Measurements from ENCODE around the gene AADACL2. TPM values are rescaled to one million over a fixed set of nuclear protein-coding genes. Genes with fewer than 3 reads are reported as not detected.

Gene AADACL2, protein sequence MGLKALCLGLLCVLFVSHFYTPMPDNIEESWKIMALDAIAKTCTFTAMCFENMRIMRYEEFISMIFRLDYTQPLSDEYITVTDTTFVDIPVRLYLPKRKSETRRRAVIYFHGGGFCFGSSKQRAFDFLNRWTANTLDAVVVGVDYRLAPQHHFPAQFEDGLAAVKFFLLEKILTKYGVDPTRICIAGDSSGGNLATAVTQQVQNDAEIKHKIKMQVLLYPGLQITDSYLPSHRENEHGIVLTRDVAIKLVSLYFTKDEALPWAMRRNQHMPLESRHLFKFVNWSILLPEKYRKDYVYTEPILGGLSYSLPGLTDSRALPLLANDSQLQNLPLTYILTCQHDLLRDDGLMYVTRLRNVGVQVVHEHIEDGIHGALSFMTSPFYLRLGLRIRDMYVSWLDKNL
- polyA plus RNA-seq (2012; ENCODE audit: insufficient read depth, insufficient read length, low read depth), result not detected

DNA sequence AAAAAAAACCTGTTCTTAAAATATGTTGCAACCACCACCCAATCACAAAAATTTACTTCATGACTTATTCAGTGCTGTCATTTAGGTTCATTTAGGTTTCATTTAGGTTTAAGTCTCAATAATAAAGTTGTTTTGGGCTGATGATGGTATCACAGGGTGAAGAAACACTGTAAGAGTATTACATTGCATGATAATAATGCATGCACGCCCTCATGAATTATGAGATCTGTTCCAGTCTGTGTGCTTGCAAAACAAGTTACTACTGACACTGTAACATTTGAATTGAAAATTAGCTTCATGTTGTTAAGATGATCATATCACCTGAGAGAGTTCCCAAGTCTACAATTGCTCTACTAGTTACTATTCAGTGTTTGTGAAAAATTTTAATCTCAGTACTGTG is at the start of gene AADACL2:
TSS of gene AADACL2 (plus strand) at position 315 of the 400 bp plus-strand sequence. CDS start 109 bp downstream, outside the sequence.
- Histone ChIP-seq H3K9me3 (no peaks in the 10 kb centered on the region), H3K27me3 (no peaks in the 10 kb centered on the region), H3K36me3 (no peaks in the 10 kb centered on the region), H3K4me1 (no peaks in the 10 kb centered on the region), H3K4me3 (ENCODE audit: low read depth, low read length) (no peak within 1 kb of the TSS)
- TF ChIP-seq, protein P1, sequence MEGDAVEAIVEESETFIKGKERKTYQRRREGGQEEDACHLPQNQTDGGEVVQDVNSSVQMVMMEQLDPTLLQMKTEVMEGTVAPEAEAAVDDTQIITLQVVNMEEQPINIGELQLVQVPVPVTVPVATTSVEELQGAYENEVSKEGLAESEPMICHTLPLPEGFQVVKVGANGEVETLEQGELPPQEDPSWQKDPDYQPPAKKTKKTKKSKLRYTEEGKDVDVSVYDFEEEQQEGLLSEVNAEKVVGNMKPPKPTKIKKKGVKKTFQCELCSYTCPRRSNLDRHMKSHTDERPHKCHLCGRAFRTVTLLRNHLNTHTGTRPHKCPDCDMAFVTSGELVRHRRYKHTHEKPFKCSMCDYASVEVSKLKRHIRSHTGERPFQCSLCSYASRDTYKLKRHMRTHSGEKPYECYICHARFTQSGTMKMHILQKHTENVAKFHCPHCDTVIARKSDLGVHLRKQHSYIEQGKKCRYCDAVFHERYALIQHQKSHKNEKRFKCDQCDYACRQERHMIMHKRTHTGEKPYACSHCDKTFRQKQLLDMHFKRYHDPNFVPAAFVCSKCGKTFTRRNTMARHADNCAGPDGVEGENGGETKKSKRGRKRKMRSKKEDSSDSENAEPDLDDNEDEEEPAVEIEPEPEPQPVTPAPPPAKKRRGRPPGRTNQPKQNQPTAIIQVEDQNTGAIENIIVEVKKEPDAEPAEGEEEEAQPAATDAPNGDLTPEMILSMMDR (IDR thresholded peaks at IDR 0.05; ENCODE audit: low read depth, low read length), result no peak
- no peak for DNase-seq

DNA sequence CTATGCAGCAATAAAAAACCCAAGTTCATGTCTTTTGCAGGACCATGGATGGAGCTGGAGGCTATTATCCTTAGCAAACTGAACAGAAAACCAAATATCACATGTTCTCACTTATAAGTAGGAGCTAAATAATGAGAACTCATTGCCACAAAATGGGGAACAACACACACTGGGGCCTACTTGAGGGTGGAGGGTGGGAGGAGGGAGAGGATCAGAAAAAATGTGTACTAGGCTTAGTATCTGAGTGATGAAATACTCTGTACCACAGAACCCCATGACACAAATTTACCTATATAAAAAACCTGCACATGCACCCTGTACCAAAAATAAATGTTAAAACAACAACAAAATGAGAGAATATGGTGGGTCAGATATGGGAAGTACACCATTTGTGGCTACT is 49.6 kb upstream of the AADACL2 start:
- Histone ChIP-seq H3K9me3 (no peaks in the 10 kb centered on the region; the same call in 1 of the 2 replicates), H3K4me3 (ENCODE audit: low read depth, low read length) (no peak overlapping the region), H3K4me1 (no peaks in the 10 kb centered on the region), H3K36me3 (no peaks in the 10 kb centered on the region), H3K27me3 (no peaks in the 10 kb centered on the region)
- TF ChIP-seq, protein P1 (IDR thresholded peaks at IDR 0.05; ENCODE audit: low read depth, low read length), result no peak
- DNase-seq, result no peak

DNA sequence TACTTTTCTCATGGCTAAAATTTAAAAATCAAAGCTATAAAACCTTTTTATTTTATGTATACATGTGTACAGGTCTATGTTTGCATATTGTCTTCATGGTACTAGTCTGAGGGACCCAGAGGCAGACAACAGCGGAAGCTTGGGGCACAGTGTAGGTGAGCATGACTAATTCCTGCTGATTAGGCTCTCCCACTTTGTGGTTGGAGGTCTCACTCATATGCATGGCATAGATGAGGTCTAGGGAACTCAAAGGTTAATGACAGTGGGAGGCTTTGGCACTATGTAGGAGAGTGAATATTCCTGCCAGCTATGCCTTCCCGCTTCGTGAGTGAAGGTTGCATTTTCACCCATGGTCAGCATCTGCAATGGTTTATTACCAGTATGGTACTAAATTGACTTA is 47.5 kb upstream of the AADACL2 start:
- TF ChIP-seq, protein P1 (IDR thresholded peaks at IDR 0.05; ENCODE audit: low read depth, low read length), result no peak
- no peak overlapping the region for H3K4me3 ChIP-seq (ENCODE audit: low read depth, low read length)
- no peak for DNase-seq
- no peaks in the 10 kb centered on the region for H3K36me3 ChIP-seq
- H3K4me1 ChIP-seq, result no peaks in the 10 kb centered on the region
- 0 out of 2 replicates have a peak, but pooled peaks cover 3% of the 10 kb centered on the region for H3K27me3 ChIP-seq
- no peaks in the 10 kb centered on the region; the same call in 1 of the 2 replicates for H3K9me3 ChIP-seq

DNA sequence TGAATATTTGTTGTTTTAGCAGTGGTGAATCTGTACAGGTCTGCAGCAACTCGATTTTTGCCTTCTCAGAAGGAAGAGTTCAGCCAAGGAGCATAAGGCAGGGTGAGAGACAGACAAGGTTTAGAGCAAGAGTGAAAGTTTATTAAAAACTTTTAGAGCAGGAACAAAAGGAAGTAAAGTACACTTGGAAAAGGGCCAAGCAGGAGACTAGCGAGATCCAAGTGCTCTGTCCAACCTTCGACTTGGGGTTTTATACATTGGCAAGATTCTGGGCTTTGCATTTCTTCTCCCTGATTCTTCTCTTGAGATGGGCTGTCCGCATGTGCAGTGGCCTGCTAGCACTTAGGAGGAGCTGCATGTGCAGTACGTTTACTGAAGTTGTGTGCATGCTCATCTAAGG is 46.7 kb upstream of the AADACL2 start:
- no peaks in the 10 kb centered on the region for H3K9me3 ChIP-seq
- DNase-seq, result no peak
- TF ChIP-seq, protein P1 (IDR thresholded peaks at IDR 0.05; ENCODE audit: low read depth, low read length), result no peak
- H3K36me3 ChIP-seq, result no peaks in the 10 kb centered on the region
- 0 out of 2 replicates have a peak, but pooled peaks cover 3% of the 10 kb centered on the region for H3K27me3 ChIP-seq
- no peaks in the 10 kb centered on the region for H3K4me1 ChIP-seq
- no peak overlapping the region for H3K4me3 ChIP-seq (ENCODE audit: low read depth, low read length)

DNA sequence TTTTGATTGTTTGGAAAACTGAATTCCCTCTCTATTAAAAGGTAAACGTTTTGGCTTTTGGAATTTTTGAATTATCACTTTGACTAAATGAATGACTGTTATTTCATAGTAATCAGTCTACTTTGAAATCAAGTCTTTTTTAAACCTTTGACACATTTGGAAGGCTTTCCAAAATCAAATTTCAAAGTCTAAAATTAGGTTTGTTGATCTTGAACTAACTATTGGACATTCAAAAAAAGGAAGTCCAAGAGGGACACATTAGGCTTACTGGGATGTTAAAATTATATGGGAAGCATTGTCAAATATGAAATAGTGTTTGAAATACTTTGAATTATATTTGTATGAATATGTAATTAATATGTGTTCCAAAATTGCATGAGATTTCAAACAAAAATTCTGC is 45.2 kb upstream of the AADACL2 start:
- no peaks in the 10 kb centered on the region for H3K9me3 ChIP-seq
- no peaks in the 10 kb centered on the region for H3K36me3 ChIP-seq
- H3K4me1 ChIP-seq, result no peaks in the 10 kb centered on the region
- no peak for DNase-seq
- H3K4me3 ChIP-seq (ENCODE audit: low read depth, low read length), result no peak overlapping the region
- 0 out of 2 replicates have a peak, but pooled peaks cover 3% of the 10 kb centered on the region for H3K27me3 ChIP-seq
- TF ChIP-seq, protein P1 (IDR thresholded peaks at IDR 0.05; ENCODE audit: low read depth, low read length), result no peak

DNA sequence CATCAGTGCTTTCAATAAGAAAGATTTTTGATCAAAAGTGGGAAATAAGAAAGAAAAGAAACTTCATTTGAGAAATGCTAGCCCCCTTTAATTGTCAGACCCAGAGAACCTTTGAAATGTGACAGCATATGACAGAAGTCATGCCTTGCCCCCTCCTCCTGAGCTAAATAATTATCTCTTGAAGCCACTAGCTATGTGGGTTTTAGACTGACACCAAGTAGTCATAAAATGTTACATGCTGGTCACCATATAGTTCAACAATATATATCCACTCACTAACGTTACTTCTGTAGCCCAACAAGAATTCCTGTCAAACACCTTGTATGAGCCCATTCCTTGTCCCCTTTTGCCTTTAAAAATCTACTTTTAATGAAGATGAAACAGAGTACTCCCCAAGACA is 43.1 kb upstream of the AADACL2 start:
- no peak for DNase-seq
- H3K36me3 ChIP-seq, result no peaks in the 10 kb centered on the region
- TF ChIP-seq, protein P1 (IDR thresholded peaks at IDR 0.05; ENCODE audit: low read depth, low read length), result no peak

More for the DNA sequence above, 43.1 kb upstream of the AADACL2 start:
- Histone ChIP-seq H3K9me3 (no peaks in the 10 kb centered on the region), H3K27me3 (0 out of 2 replicates have a peak, but pooled peaks cover 3% of the 10 kb centered on the region), H3K4me3 (ENCODE audit: low read depth, low read length) (no peak overlapping the region), H3K4me1 (no peaks in the 10 kb centered on the region)
